Kidney (tissue), 14 donors: ENCODE data around the gene ARAF. TPM values are rescaled to one million over a fixed set of nuclear protein-coding genes. Genes with fewer than 3 reads are reported as not detected.

Experiments used
- DNase-seq, 5 donors: peaks; one replicate each; pipeline ENCODE4 v3.0.0-alpha.2; 2013 to 2020
- FAIRE-seq: peaks from 2 replicates; lab custom pipeline; 2012; peaks lifted over from hg19 to GRCh38; lab: Jason Lieb, UNC
- H3K27ac ChIP-seq, 2 donors: one replicate each; pipeline ENCODE4 v1.7.0; 2013; ENCODE audit warnings: low read depth in 2 of 2, low read length in 2 of 2, inconsistent platforms in 1 of 2
- H3K27me3 ChIP-seq: one replicate; pipeline ENCODE4 v1.7.1; 2013; ENCODE audit warnings: low read length, inconsistent platforms; ENCODE audit not compliant: control insufficient read depth, insufficient read depth
- H3K36me3 ChIP-seq, 3 donors: one replicate each; pipeline versions ENCODE4 v1.7.0 to v1.7.1; 2013; ENCODE audit warnings: low read length in 3 of 3, control low read depth in 1 of 3, inconsistent platforms in 1 of 3; ENCODE audit not compliant: insufficient read depth in 3 of 3, control insufficient read depth in 2 of 3
- H3K4me1 ChIP-seq, 3 donors: one replicate each; pipeline versions ENCODE4 v1.7.0 to v1.7.1; 2013; ENCODE audit warnings: low read length in 3 of 3, inconsistent platforms in 1 of 3, low read depth in 1 of 3; ENCODE audit not compliant: control insufficient read depth in 2 of 3, insufficient read depth in 2 of 3
- H3K4me3 ChIP-seq, 3 donors: one replicate each; pipeline versions ENCODE4 v1.7.0 to v1.8.1; 2013; ENCODE audit warnings: low read length in 3 of 3, control low read depth in 1 of 3, inconsistent platforms in 1 of 3
- H3K9ac ChIP-seq, 3 donors: one replicate each; pipeline versions ENCODE4 v1.7.0 to v1.7.1; 2013; ENCODE audit warnings: low read length in 3 of 3, control low read depth in 1 of 3, inconsistent platforms in 1 of 3
- H3K9me3 ChIP-seq, 3 donors: one replicate each; pipeline versions ENCODE4 v1.7.0 to v1.7.1; 2013; ENCODE audit warnings: low read length in 3 of 3, control low read depth in 1 of 3, inconsistent platforms in 1 of 3; ENCODE audit not compliant: control insufficient read depth in 2 of 3, insufficient read depth in 1 of 3
- intact Hi-C: fragments of 100-400 bp; cut with DNase I; formaldehyde crosslinking; loops from one replicate; pipeline ENCODE4 v1.11.1; 2022
- polyA plus RNA-seq: library from polyadenylated mRNA; stranded (reverse); fragments of 350-450 nt; fragmentation: Illumina TruSeq; extraction: RNeasy Lipid Tissue Mini Kit (QIAGEN cat#74804); gene quantifications from one replicate; pipeline ENCODE4 v1.2.3, GENCODE V29; 2014; ENCODE audit warnings: low read depth, low replicate concordance; ENCODE audit not compliant: insufficient read depth
- total RNA-seq: library from RNA; stranded (reverse); fragmentation: NEBNext Ultra II Directional; extraction: Animal tissue kit (Norgen Biotek cat#: 25700); gene quantifications from one replicate; pipeline ENCODE4 v1.2.1, GENCODE V29; 2021
- TF ChIP-seq, protein P1 (sequence below): IDR thresholded peaks from 3 replicates; pipeline ENCODE4 v1.5.1; 2012; ENCODE audit warnings: mild to moderate bottlenecking, moderate library complexity, borderline replicate concordance; ENCODE audit not compliant: insufficient read depth; ENCODE audit errors: extremely low read depth
- donor health status: control.
- donor health status: control.
- donor health status: control.
- donor health status: control.
- donor health status: control.
- donor health status: DM: yes; HTN: yes; CAD: no.
- donor health status: Normal renal cell carcinoma (clear cell type).

ARAF gene
- total and polyA plus RNA-seq, 2 donors from 2014 or later = 79.4 to 105 TPM

DNA sequence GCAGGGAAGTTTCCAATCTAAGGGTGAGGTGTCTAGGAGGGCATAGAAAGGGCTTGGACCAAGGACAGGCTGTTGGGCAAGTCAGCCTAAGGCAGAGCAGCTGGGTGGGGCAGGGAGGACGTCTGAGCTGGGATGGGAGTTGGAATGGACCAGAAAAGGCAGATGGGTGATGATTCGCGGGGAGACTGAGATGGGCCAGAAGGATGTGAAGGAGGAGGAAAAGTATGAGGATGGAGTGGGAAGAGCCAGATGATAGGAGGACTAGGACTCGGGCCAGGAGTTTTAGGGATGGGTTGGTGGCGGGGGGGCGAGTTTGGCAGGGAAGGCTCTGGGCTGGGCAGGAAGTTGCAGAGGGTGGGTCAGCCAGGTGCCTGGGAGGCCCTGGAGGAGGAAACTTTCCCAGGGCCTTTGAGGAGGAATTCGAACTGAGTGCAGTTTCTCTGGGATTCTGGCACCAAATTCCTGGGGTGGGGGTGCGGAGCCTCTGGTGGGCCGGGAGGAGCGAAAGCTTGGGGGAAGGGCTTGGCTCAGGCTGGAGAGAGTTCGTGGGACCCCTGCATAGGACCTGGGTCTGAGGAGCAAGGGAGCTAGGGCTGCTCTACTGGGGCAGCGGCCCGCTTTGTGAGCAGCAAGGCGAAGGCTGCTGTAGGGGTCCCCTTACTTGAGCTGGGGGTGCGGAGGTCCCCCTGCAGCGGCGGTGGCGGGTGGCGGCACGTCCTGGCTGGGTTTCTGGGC, 12.5 kb downstream of the ARAF start:
- intact Hi-C loops = no loop called here
- Histone ChIP-seq H3K27me3 (no peaks in the 10 kb centered on the region), H3K4me3 (peak overlapping the region in 1 of 3 donors; percentile 4), H3K9ac (no peak overlapping the region), H3K27ac (no peak overlapping the region), H3K4me1 (no peaks in the 10 kb centered on the region), H3K9me3 (no peaks in the 10 kb centered on the region), H3K36me3 (peaks cover 0 to 9% (median 4%) of the 10 kb centered on the region in 3 donors)
- no peak for FAIRE-seq
- peak; percentile 77 to 93 (median 85) for DNase-seq
- TF ChIP-seq, protein P1, sequence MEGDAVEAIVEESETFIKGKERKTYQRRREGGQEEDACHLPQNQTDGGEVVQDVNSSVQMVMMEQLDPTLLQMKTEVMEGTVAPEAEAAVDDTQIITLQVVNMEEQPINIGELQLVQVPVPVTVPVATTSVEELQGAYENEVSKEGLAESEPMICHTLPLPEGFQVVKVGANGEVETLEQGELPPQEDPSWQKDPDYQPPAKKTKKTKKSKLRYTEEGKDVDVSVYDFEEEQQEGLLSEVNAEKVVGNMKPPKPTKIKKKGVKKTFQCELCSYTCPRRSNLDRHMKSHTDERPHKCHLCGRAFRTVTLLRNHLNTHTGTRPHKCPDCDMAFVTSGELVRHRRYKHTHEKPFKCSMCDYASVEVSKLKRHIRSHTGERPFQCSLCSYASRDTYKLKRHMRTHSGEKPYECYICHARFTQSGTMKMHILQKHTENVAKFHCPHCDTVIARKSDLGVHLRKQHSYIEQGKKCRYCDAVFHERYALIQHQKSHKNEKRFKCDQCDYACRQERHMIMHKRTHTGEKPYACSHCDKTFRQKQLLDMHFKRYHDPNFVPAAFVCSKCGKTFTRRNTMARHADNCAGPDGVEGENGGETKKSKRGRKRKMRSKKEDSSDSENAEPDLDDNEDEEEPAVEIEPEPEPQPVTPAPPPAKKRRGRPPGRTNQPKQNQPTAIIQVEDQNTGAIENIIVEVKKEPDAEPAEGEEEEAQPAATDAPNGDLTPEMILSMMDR = no peak

DNA sequence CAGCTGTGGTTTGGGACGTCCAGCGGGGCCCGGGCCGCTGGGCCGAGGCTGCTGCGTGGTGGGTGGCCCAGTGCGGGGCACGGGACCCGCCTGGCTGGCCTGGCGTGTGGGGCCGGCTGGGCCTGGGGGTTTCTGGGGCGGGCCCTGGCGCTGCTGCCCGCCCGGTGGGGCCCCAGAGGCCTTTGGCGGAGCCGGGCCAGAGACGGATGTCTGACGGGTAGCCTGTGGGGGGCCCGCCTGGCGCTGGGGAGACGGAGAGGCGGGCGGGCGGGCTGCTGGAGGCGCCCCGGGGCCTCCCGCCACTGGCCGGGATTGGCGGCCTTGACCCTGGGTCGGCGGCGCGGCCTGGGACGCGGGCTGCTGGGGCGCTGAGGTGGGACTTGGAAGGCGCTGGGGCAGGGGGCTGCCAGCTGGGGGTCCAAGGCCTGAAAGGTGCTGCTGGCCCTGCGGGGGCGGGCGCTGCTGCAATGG, 13.1 kb downstream of the ARAF start:
- H3K27me3 ChIP-seq = no peaks in the 10 kb centered on the region

DNA sequence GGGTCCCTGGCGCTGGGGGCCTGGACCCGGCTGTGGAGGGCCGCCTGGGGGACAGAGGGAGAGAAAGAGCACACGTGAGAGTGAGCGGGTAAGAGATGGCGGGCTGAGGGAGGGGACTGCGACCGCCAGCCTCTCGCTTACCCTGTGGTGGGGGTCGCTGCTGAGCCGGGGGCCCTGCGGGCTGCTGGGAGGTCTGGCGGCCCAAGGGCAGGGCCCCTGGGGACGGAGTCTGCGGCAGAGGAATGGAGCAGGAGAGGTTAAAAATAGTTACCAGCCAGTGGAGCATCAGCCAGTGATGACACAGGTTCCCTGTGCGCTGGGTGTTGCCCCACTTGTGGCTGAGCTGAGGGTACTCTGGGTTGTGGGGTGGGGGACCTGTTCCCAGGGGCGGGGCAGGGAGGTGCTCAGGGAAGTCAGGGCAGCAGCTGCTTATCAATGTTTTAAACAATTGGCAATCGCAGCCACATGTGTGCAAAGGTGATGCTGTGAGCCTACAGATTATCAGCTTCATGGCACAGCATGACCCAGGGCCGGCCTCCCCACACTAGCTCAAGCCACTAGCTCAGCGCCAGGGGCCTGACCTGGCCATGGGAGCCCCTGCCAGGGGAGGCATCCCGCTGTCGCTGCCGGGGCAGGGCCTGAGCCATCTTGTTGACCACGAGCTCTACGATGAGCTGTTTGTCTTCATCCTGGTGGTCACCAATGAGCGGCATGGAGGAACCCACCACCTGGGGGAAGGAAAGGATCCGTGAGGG, 13.7 kb downstream of the ARAF start:
- H3K27me3 ChIP-seq = no peaks in the 10 kb centered on the region
- FAIRE-seq (no peak), DNase-seq (peak in 3 of 5 donors; percentile 8 to 58 (median 16))
- TF ChIP-seq, protein P1 = no peak
- no peak overlapping the region for H3K9ac ChIP-seq
- no peak overlapping the region for H3K27ac ChIP-seq
- H3K4me1 ChIP-seq = no peaks in the 10 kb centered on the region
- H3K9me3 ChIP-seq = no peaks in the 10 kb centered on the region
- H3K4me3 ChIP-seq = no peak overlapping the region
- intact Hi-C loops = no loop called here
- peaks cover 0 to 1% (median 0%) of the 10 kb centered on the region in 3 donors for H3K36me3 ChIP-seq

More for the DNA sequence above, 13.1 kb downstream of the ARAF start:
- TF ChIP-seq, protein P1 = no peak
- Histone ChIP-seq H3K4me1 (no peaks in the 10 kb centered on the region), H3K9ac (no peak overlapping the region), H3K27ac (no peak overlapping the region), H3K9me3 (no peaks in the 10 kb centered on the region), H3K36me3 (peaks cover 0 to 4% (median 2%) of the 10 kb centered on the region in 3 donors), H3K4me3 (no peak overlapping the region)
- DNase-seq = peak in 1 of 5 donors; percentile 46
- FAIRE-seq = no peak
- intact Hi-C loops = no loop called here
